Stimulated activated CD8-positive, alpha-beta memory T cell treated with anti-CD3 and anti-CD28 coated beads, Interleukin-4, amount 100 ng/mL, for 4 hours (primary cell): Measurements from ENCODE around the gene BIRC6.
"Not testable (repeated sequence)": the region's sequence is repeated elsewhere in the genome, so short reads cannot be mapped to it uniquely, and the experiment has no call there.

Experiments
- DNase-seq, 2 donors: peaks; one replicate each; pipeline ENCODE4 v3.0.0-alpha.2; 2020; ENCODE audit warnings: low read depth in 2 of 2, low spot score in 1 of 2

The BIRC6 gene

GRCh38 chr2:32594573-32594972, 237.8 kb downstream of the BIRC6 start:
- no peak for DNase-seq

- no peak for DNase-seq
These were observed 254.5 kb downstream of the BIRC6 start for GRCh38 chr2:32611366-32611765.

GRCh38 chr2:32611771-32612170, 254.9 kb downstream of the BIRC6 start:
- DNase-seq = no peak

- no peak for DNase-seq
These were observed 257.3 kb downstream of the BIRC6 start for GRCh38 chr2:32614084-32614483.

GRCh38 chr2:32617599-32618189, 260.9 kb downstream of the BIRC6 start:
- no peak for DNase-seq

GRCh38 chr2:32622570-32623310, 265.9 kb downstream of the BIRC6 start:
- no peak for DNase-seq

- DNase-seq = no peak
These were observed 266.5 kb downstream of the BIRC6 start for GRCh38 chr2:32623311-32623706.

- DNase-seq = no peak
These were observed 268.0 kb downstream of the BIRC6 start for GRCh38 chr2:32624812-32625211.

GRCh38 chr2:32626639-32627221, 269.9 kb downstream of the BIRC6 start:
- DNase-seq = no peak

- DNase-seq = peak in 1 of 2 donors; percentile 3
These were observed 270.6 kb downstream of the BIRC6 start for GRCh38 chr2:32627441-32627813.

- peak; percentile 89 to 92 for DNase-seq
These were observed 271.2 kb downstream of the BIRC6 start, which contains the start of gene TTC27 for GRCh38 chr2:32627814-32628579. Gene TTC27, plus strand, starts transcription at chr2:32628050. Its CDS starts 243 bp downstream, at chr2:32628293.

GRCh38 chr2:32632089-32632488, 275.3 kb downstream of the BIRC6 start:
- DNase-seq = no peak

- DNase-seq = no peak
These were observed 276.2 kb downstream of the BIRC6 start for GRCh38 chr2:32633040-32633439.

- not testable (repeated sequence) for DNase-seq
These were observed 281.7 kb downstream of the BIRC6 start for GRCh38 chr2:32638548-32638947.

GRCh38 chr2:32641180-32641579, 284.4 kb downstream of the BIRC6 start:
- DNase-seq = no peak

- no peak for DNase-seq
These were observed 290.4 kb downstream of the BIRC6 start for GRCh38 chr2:32647180-32647651.

GRCh38 chr2:32652555-32653209, 295.9 kb downstream of the BIRC6 start:
- DNase-seq = no peak

GRCh38 chr2:32656069-32656468, 299.2 kb downstream of the BIRC6 start:
- DNase-seq = no peak

GRCh38 chr2:32663864-32664263, 307.0 kb downstream of the BIRC6 start:
- DNase-seq = no peak

GRCh38 chr2:32666704-32667103, 309.9 kb downstream of the BIRC6 start:
- no peak for DNase-seq

GRCh38 chr2:32668254-32668653, 311.4 kb downstream of the BIRC6 start:
- no peak for DNase-seq
